Gastroesophageal sphincter (tissue), 3 donors: ENCODE results near the gene HADHB.

ENCODE experiments used
- POLR2A ChIP-seq, 2 donors: fragments of 450-650 bp; IDR thresholded peaks; one replicate each; pipeline ENCODE4 v1.6.1; 2017; ENCODE audit warnings: antibody characterized with exemption in 2 of 2, mild to moderate bottlenecking in 2 of 2, moderate library complexity in 1 of 2
- TF ChIP-seq, protein P1 (sequence below), 4 experiments: fragments of 200-600 bp in 2 of 4; fragments of 450-650 bp in 2 of 4; sonication (generic) in 1 of 4; IDR thresholded peaks; one replicate each; pipeline ENCODE4 v1.5.1; 2017 to 2019; ENCODE audit warnings: antibody characterized with exemption in 4 of 4, mild to moderate bottlenecking in 2 of 4, moderate library complexity in 2 of 4

DNA sequence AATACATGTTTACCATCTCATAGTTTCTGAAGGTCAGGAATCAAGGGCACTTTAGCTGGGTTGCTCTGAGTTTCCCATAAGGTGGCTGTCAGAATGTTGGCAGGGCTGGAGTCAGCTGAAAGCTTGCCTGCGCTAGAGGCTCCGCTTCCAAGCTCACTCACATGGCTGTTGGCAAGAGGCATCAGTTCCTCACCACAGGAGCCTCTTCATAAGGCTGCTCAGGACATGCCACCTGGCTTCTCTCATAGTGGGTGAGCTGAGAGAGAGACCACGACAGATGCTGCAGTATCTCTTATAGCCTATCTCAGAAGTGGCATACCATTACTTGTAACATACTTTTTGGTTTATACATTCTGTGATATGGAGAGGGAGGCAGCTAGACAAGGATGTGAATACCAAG, 7.2 kb downstream of the HADHB start:
- TF ChIP-seq, protein P1, sequence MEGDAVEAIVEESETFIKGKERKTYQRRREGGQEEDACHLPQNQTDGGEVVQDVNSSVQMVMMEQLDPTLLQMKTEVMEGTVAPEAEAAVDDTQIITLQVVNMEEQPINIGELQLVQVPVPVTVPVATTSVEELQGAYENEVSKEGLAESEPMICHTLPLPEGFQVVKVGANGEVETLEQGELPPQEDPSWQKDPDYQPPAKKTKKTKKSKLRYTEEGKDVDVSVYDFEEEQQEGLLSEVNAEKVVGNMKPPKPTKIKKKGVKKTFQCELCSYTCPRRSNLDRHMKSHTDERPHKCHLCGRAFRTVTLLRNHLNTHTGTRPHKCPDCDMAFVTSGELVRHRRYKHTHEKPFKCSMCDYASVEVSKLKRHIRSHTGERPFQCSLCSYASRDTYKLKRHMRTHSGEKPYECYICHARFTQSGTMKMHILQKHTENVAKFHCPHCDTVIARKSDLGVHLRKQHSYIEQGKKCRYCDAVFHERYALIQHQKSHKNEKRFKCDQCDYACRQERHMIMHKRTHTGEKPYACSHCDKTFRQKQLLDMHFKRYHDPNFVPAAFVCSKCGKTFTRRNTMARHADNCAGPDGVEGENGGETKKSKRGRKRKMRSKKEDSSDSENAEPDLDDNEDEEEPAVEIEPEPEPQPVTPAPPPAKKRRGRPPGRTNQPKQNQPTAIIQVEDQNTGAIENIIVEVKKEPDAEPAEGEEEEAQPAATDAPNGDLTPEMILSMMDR (IDR thresholded peaks at IDR 0.05): no peak
- no peak for TF ChIP-seq POLR2A (IDR thresholded peaks at IDR 0.05)
